Smooth muscle cell (in vitro differentiated cells): ENCODE measurements around the gene DCDC2. TPM values are rescaled to one million over a fixed set of nuclear protein-coding genes. Genes with fewer than 3 reads are reported as not detected.
"Not testable (repeated sequence)": the region's sequence is repeated elsewhere in the genome, so short reads cannot be mapped to it uniquely, and the experiment has no call there.

Experiments
- DNase-seq: peaks from one replicate; lab custom pipeline; 2025; ENCODE audit not compliant: unreplicated experiment; lab: John Stamatoyannopoulos, UW
- H2AFZ ChIP-seq: fragments of 200-600 bp; sonication (generic); 2 replicates; pipeline ENCODE4 v1.6.0; 2016; ENCODE audit warnings: antibody characterized with exemption, low read depth, mild to moderate bottlenecking
- H3F3A ChIP-seq: fragments of 200-600 bp; sonication (generic); 2 replicates; pipeline ENCODE4 v1.6.0; 2017; ENCODE audit warnings: antibody characterized with exemption, low read depth
- H3K27ac ChIP-seq: fragments of 200-600 bp; sonication (generic); 2 replicates; pipeline ENCODE4 v1.5.1; 2016; ENCODE audit warnings: low read depth, mild to moderate bottlenecking
- H3K27me3 ChIP-seq: fragments of 200-600 bp; sonication (generic); 2 replicates; pipeline ENCODE4 v1.6.1; 2016; ENCODE audit warnings: low read depth, mild to moderate bottlenecking
- H3K36me3 ChIP-seq: fragments of 200-600 bp; sonication (generic); 2 replicates; pipeline ENCODE4 v1.5.1; 2016; ENCODE audit warnings: low read depth
- H3K4me1 ChIP-seq: fragments of 200-600 bp; sonication (generic); 2 replicates; pipeline ENCODE4 v1.5.1; 2016; ENCODE audit warnings: low read depth
- H3K4me2 ChIP-seq: fragments of 200-600 bp; sonication (generic); 2 replicates; pipeline ENCODE4 v1.6.0; 2016; ENCODE audit warnings: mild to moderate bottlenecking
- H3K4me3 ChIP-seq: fragments of 200-600 bp; sonication (generic); 2 replicates; pipeline ENCODE4 v1.5.1; 2016; ENCODE audit warnings: mild to moderate bottlenecking
- H3K79me2 ChIP-seq: fragments of 200-600 bp; sonication (generic); 2 replicates; pipeline ENCODE4 v1.6.0; 2016; ENCODE audit warnings: low read depth, mild to moderate bottlenecking
- H3K9ac ChIP-seq: fragments of 200-600 bp; sonication (generic); 2 replicates; pipeline ENCODE4 v1.6.0; 2016; ENCODE audit warnings: low read depth
- H3K9me3 ChIP-seq: fragments of 200-600 bp; sonication (generic); replicated peaks from 2 replicates; pipeline ENCODE4 v1.5.1; 2016; ENCODE audit warnings: low read depth
- H4K20me1 ChIP-seq: fragments of 200-600 bp; sonication (generic); 2 replicates; pipeline ENCODE4 v1.6.0; 2016; ENCODE audit warnings: low read depth
- WGBS: methylation state at CpG from one replicate; pipeline ENCODE4 v1.1.7; 2016; ENCODE audit warnings: low lambda C conversion rate; 5-methylcytosine and 5-hydroxymethylcytosine counted together
- polyA plus RNA-seq: library from polyadenylated mRNA; unstranded; fragments of >200 nt; fragmentation: Nextera tagmentation; extraction: Ambion mirVana; gene quantifications from 2 replicates; pipeline ENCODE4 v1.2.1, GENCODE V29; 2016
- total RNA-seq: library from RNA; depleted of rRNA; stranded (reverse); fragments of >200 nt; gene quantifications from 2 replicates; pipeline ENCODE4 v1.2.3, GENCODE V29; 2014
- TF ChIP-seq, protein P1 (sequence below): fragments of 200-600 bp; sonication (generic); IDR thresholded peaks from 2 replicates; pipeline ENCODE4 v1.5.1; 2017; ENCODE audit warnings: borderline replicate concordance, mild to moderate bottlenecking, antibody characterized with exemption; ENCODE audit not compliant: insufficient read depth, poor library complexity, severe bottlenecking

Gene DCDC2
- total and polyA plus RNA-seq, 2 experiments from 2014 or later = not detected

DNA sequence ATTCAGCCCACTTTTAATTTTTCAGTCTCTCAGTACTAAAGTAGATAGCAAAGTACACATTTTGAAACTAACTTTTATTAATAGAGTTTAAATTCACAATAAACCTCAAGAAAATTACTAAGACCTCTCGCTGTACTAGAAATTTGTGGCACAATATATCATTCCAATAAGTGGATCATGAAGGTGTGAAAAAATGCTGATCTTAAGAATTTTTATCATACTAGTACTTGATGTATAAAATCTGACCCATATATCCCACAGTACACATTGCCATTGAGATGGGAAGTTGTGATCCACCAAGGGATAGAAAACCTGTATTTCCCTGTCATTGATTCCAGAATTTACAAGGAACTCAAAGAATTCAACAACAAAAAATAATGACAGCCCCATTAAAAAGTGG is 85.7 kb downstream of the DCDC2 start:
- Histone ChIP-seq H3K27me3 (peaks cover 7% of the 10 kb centered on the region), H3K27ac (no peak overlapping the region), H3K4me3 (no peak overlapping the region), H4K20me1 (no peaks in the 10 kb centered on the region), H3K4me2 (no peak overlapping the region), H3K9me3 (no peaks in the 10 kb centered on the region), H3K9ac (no peak overlapping the region), H2AFZ (no peak overlapping the region), H3K79me2 (no peaks in the 10 kb centered on the region), H3K36me3 (no peaks in the 10 kb centered on the region), H3F3A (no peaks in the 10 kb centered on the region), H3K4me1 (no peaks in the 10 kb centered on the region)
- DNase-seq = no peak
- 100% methylated on average over 1 of the region's 1 CpG for WGBS
- TF ChIP-seq, protein P1, sequence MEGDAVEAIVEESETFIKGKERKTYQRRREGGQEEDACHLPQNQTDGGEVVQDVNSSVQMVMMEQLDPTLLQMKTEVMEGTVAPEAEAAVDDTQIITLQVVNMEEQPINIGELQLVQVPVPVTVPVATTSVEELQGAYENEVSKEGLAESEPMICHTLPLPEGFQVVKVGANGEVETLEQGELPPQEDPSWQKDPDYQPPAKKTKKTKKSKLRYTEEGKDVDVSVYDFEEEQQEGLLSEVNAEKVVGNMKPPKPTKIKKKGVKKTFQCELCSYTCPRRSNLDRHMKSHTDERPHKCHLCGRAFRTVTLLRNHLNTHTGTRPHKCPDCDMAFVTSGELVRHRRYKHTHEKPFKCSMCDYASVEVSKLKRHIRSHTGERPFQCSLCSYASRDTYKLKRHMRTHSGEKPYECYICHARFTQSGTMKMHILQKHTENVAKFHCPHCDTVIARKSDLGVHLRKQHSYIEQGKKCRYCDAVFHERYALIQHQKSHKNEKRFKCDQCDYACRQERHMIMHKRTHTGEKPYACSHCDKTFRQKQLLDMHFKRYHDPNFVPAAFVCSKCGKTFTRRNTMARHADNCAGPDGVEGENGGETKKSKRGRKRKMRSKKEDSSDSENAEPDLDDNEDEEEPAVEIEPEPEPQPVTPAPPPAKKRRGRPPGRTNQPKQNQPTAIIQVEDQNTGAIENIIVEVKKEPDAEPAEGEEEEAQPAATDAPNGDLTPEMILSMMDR = no peak

DNA sequence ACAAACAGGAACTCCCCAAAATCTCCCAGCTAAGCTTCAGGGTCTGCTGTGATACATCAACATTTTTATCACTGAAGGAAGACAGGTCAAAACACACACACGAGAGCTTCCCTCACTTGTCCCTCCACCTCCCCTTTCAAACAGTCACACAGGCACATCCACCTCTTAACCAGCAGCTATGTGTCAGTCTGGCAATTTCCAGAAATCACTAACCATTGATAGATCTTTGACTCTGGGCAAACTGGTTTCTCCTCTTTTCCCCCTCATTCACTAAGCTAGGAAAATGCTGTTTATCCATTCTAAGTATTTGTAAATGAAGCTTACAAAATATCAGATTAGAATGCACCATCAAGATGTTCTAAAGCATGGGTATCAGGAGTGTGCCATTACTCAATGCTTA is 87.8 kb downstream of the DCDC2 start:
- no peaks in the 10 kb centered on the region for H3K79me2 ChIP-seq
- H3K9me3 ChIP-seq = no peaks in the 10 kb centered on the region
- H3K4me1 ChIP-seq = no peaks in the 10 kb centered on the region
- no peak overlapping the region for H3K4me3 ChIP-seq
- DNase-seq = no peak
- H2AFZ ChIP-seq = no peak overlapping the region
- H3K9ac ChIP-seq = no peak overlapping the region
- H3F3A ChIP-seq = no peaks in the 10 kb centered on the region
- no peak overlapping the region for H3K4me2 ChIP-seq
- no peaks in the 10 kb centered on the region for H4K20me1 ChIP-seq
- no peaks in the 10 kb centered on the region for H3K36me3 ChIP-seq
- WGBS = 18% methylated on average over 1 of the region's 1 CpG
- TF ChIP-seq, protein P1 = no peak
- H3K27me3 ChIP-seq = peaks cover 5% of the 10 kb centered on the region
- H3K27ac ChIP-seq = no peak overlapping the region

DNA sequence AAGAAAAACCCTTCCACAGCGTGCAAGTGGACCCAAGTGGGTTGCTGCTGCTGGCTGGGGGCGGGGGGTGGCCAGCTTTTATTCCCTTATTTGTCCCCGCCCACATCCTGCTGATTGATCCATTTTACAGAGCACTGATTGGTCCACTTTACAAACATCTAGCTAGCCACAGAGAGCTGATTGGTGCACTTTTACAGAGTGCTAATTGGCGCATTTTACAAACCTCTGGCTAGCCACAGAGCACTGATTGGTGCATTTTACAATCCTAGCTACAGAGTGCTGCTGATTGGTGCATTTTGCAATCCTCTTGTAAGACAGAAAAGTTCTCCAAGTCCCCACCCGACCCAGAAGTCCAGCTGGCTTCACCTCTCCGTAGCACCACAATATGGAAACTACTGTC is 99.6 kb downstream of the DCDC2 start:
- not testable (repeated sequence) for H4K20me1 ChIP-seq, H3K4me1 ChIP-seq, DNase-seq, H3F3A ChIP-seq, H3K4me3 ChIP-seq, H3K9ac ChIP-seq, H3K27me3 ChIP-seq, H3K4me2 ChIP-seq, H3K27ac ChIP-seq, H2AFZ ChIP-seq, H3K36me3 ChIP-seq, H3K79me2 ChIP-seq, H3K9me3 ChIP-seq
- WGBS = 91% methylated on average over 6 of the region's 6 CpGs

DNA sequence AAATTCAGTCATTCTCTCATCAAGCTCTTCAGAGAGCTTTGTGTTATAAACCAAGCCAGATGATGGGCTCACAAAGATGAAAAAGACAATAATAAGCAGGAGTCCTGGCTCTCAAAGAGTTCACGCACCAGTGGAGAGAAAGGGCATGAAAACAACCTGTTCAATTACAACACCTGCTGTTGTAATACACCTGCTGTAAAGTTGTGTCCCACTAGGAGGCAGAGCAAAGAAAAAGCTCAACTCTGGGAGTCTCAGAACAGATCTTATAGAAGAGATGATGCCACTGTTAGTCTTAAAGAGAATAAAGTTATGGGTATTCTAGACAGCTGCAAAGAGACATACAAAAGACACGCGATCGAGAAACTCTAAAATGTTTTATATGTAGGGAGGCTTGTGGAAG is 100.6 kb downstream of the DCDC2 start:
- Histone ChIP-seq H3K9ac (no peak overlapping the region), H3K4me1 (no peaks in the 10 kb centered on the region), H3K4me2 (no peak overlapping the region), H4K20me1 (no peaks in the 10 kb centered on the region), H3K9me3 (peaks cover 4% of the 10 kb centered on the region), H3K4me3 (no peak overlapping the region), H2AFZ (no peak overlapping the region), H3K27ac (no peak overlapping the region), H3K36me3 (no peaks in the 10 kb centered on the region), H3K27me3 (no peaks in the 10 kb centered on the region), H3F3A (no peaks in the 10 kb centered on the region), H3K79me2 (no peaks in the 10 kb centered on the region)
- WGBS = 89% methylated on average over 4 of the region's 4 CpGs
- TF ChIP-seq, protein P1 = no peak
- no peak for DNase-seq
